Stomach (tissue), 9 donors: Measurements from ENCODE around the gene PCGF2. TPM values are rescaled to one million over a fixed set of nuclear protein-coding genes. Genes with fewer than 3 reads are reported as not detected.
A peak's percentile ranks its signal among the peaks of the same experiment; 100 is the strongest.

Source experiments
- DNase-seq, 2 donors: peaks; one replicate each; pipeline versions ENCODE4 v3.0.0 to v3.0.0-alpha.2; 2013 to 2019
- H3K27ac ChIP-seq, 5 donors: fragments of 200-600 bp in 4 of 5; sonication (generic) in 4 of 5; one replicate each; pipeline ENCODE4 v1.5.1; 2013 to 2019; ENCODE audit warnings: mild to moderate bottlenecking in 1 of 5, moderate library complexity in 1 of 5
- H3K27me3 ChIP-seq, 3 donors: fragments of 200-600 bp; sonication (generic); one replicate each; pipeline ENCODE4 v1.5.1; 2017 to 2019; ENCODE audit warnings: mixed run types in 1 of 3
- H3K36me3 ChIP-seq, 4 donors: fragments of 200-600 bp; sonication (generic); 1 replicate in 3 of 4; 2 replicates in 1 of 4; pipeline ENCODE4 v1.5.1; 2016 to 2019
- H3K4me1 ChIP-seq, 4 donors: fragments of 200-600 bp; sonication (generic); one replicate each; pipeline ENCODE4 v1.5.1; 2016 to 2019
- H3K4me3 ChIP-seq, 4 donors: fragments of 200-600 bp; sonication (generic) in 3 of 4; one replicate each; pipeline ENCODE4 v1.5.1; 2016 to 2019; ENCODE audit warnings: mild to moderate bottlenecking in 1 of 4
- H3K9me3 ChIP-seq, 4 donors: fragments of 200-600 bp; sonication (generic); one replicate each; pipeline ENCODE4 v1.5.1; 2016 to 2019
- CTCF ChIP-seq, 7 experiments: fragments of 450-650 bp in 4 of 7; fragments of 200-600 bp in 3 of 7; sonication (generic) in 3 of 7; IDR thresholded peaks; one replicate each; pipeline ENCODE4 v1.5.1; 2016 to 2019; ENCODE audit warnings: antibody characterized with exemption in 7 of 7, control low read depth in 2 of 7, mild to moderate bottlenecking in 1 of 7
- EP300 ChIP-seq: sonication (generic); formaldehyde crosslinking; IDR thresholded peaks from one replicate; pipeline ENCODE4 v1.6.1; 2017; ENCODE audit warnings: antibody characterized with exemption
- POLR2A ChIP-seq, 4 donors: fragments of 450-650 bp; IDR thresholded peaks; one replicate each; pipeline ENCODE4 v1.6.1; 2016; ENCODE audit warnings: antibody characterized with exemption in 4 of 4, control low read depth in 2 of 4, mild to moderate bottlenecking in 1 of 4, moderate library complexity in 1 of 4
- POLR2AphosphoS5 ChIP-seq, 3 donors: sonication (generic); formaldehyde crosslinking; IDR thresholded peaks; one replicate each; pipeline ENCODE4 v1.6.1; 2016; ENCODE audit warnings: antibody characterized with exemption in 3 of 3
- whole genome bisulfite sequencing, 5 donors: extraction: QIAGEN DNeasy Blood & Tissue Kit in 3 of 5; methylation state at CpG; one replicate each; pipeline versions ENCODE4 v1.1.5 to v1.1.7; 2013 to 2018; 5-methylcytosine and 5-hydroxymethylcytosine counted together
- intact Hi-C: fragments of 100-400 bp; cut with DNase I; formaldehyde crosslinking; loops from one replicate; pipeline ENCODE4 v1.15.1; 2023; ENCODE audit warnings: low total_unique reads
- polyA plus RNA-seq, 3 donors: library from polyadenylated mRNA; stranded (reverse); fragments of 200-250 nt; gene quantifications; one replicate each; pipeline ENCODE4 v1.2.3, GENCODE V29; 2013
- total RNA-seq, 5 donors: library from RNA; depleted of rRNA; stranded (reverse); fragments of >200 nt; gene quantifications; one replicate each; pipeline versions ENCODE4 v1.1.0 to v1.2.3, GENCODE V29; 2014 to 2016
- donor health status: healthy with polysubstance abuse.
- donor health status: Bipolar disorder and iron deficiency.
- donor health status: healthy.

Gene PCGF2
- total and polyA plus RNA-seq, 8 donors, result 5.8 to 62.8 (median 27.6) TPM

- TF ChIP-seq EP300 (no peak), POLR2AphosphoS5 (IDR thresholded peaks at IDR 0.05) (peak in 1 of 3 donors; percentile 53)
- H3K27ac ChIP-seq, result peak overlapping the region; percentile 90 to 99 (median 97)
- 2 to 6% (median 3%) methylated on average over 6 to 25 of the region's 25 CpGs for WGBS, 5 donors
- H3K36me3 ChIP-seq, result no peaks in the 10 kb centered on the region
- peaks cover 16 to 45% (median 36%) of the 10 kb centered on the region in 4 donors for H3K4me1 ChIP-seq
- intact Hi-C loops, result no loop called here
- peak overlapping the region; percentile 87 to 97 (median 94) for H3K4me3 ChIP-seq
- H3K27me3 ChIP-seq, result no peaks in the 10 kb centered on the region
- H3K9me3 ChIP-seq, result no peaks in the 10 kb centered on the region
- DNase-seq, result peak in 1 of 2 donors; percentile 63
Measured at GRCh38 chr17:38701504-38702165, 46.5 kb downstream of the PCGF2 start.

- intact Hi-C loops, result no loop called here
- 83 to 89% (median 86%) methylated on average over 5 of the region's 5 CpGs for WGBS, 5 donors
- H3K27me3 ChIP-seq, result no peaks in the 10 kb centered on the region
- no peaks in the 10 kb centered on the region for H3K9me3 ChIP-seq
- peaks cover 20 to 38% (median 34%) of the 10 kb centered on the region in 4 donors for H3K4me1 ChIP-seq
- no peak for DNase-seq
- H3K27ac ChIP-seq, result peak overlapping the region in 2 of 5 donors; percentile 27 to 97
- TF ChIP-seq POLR2A (IDR thresholded peaks at IDR 0.05) (no peak), CTCF (IDR thresholded peaks at IDR 0.05) (no peak), POLR2AphosphoS5 (IDR thresholded peaks at IDR 0.05) (no peak), EP300 (no peak)
- no peaks in the 10 kb centered on the region for H3K36me3 ChIP-seq
- no peak overlapping the region for H3K4me3 ChIP-seq
Measured at GRCh38 chr17:38698760-38699159, 49.4 kb downstream of the PCGF2 start.

DNA sequence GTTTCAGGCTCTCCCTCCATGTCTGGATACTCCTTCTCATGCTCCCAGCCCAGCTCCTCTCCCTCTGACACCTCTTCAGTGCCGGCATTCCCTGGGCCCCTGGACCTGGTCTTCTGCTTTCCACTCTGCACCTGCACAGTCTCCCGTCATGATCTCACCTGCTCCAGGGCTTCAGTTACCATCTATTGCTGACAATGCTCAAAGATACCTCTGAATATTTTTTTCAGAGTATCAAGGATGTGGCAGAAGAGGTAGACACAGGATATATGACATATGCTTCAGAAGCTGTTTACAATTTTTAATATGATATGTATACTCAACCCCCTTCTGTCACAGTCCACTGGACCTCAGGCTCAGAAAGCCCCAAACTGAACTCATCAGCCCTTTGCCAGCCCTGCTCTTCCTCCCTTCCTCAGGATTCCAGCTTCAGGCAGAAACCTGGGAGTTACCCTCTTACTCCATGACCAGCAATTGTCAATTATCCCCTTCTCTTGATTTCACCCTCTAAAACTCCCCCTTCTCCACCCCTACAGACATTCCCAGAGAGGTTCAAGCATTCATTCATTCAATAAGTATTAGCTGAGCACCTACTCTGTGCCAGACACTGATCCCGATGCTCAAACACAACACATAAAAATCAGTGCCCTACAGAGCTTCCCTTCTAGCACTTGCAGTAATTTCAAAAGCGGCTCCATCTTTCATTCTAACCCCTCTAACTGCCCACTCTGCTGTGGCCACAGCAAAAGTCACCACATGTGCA, 50.9 kb downstream of the PCGF2 start:
- Histone ChIP-seq H3K9me3 (no peaks in the 10 kb centered on the region), H3K27me3 (no peaks in the 10 kb centered on the region), H3K27ac (no peak overlapping the region), H3K36me3 (no peaks in the 10 kb centered on the region), H3K4me3 (no peak overlapping the region), H3K4me1 (peaks cover 19 to 31% (median 27%) of the 10 kb centered on the region in 4 donors)
- no peak for TF ChIP-seq POLR2A (IDR thresholded peaks at IDR 0.05)
- TF ChIP-seq CTCF (IDR thresholded peaks at IDR 0.05), result no peak
- TF ChIP-seq EP300, result no peak
- TF ChIP-seq POLR2AphosphoS5 (IDR thresholded peaks at IDR 0.05), result no peak
- 76 to 86% (median 78%) methylated on average over 4 of the region's 4 CpGs for WGBS, 5 donors
- intact Hi-C loops, result no loop called here
- DNase-seq, result no peak

DNA sequence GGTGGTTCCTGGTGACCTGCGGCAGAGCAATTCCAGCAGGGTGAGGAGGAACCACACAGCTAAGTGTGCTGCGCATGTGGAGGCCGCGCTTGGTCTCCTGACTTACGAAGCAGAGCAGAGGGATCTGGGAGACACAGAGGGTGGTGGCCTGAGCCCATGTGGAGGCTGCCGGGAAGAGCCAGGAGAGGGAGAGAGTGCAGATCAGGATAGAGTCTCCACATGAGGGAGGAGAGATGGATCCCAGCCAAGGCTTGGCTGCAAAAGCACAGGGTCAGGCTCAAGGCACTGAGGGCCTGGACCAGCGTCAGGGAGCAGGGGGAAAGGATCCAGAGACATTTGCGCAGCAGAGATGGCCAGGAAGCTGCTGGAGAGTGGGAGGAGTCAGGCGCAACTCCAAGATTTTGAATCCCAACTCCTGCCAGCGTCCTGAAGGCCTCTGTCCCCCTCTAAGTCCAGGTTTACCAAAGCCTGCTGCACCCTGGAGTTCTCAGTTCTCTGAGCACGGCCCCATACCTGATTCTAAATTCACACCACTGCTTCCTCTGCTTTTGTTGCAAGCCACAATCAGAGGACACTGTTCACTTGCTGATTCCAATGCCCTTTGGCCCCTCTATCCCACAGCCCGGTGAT, 54.3 kb downstream of the PCGF2 start:
- no peaks in the 10 kb centered on the region for H3K27me3 ChIP-seq
- peak overlapping the region in 4 of 5 donors; percentile 45 to 84 (median 74) for H3K27ac ChIP-seq
- WGBS, 5 donors, result 27 to 52% (median 47%) methylated on average over 12 of the region's 12 CpGs
- H3K36me3 ChIP-seq, result no peaks in the 10 kb centered on the region
- H3K4me3 ChIP-seq, result no peak overlapping the region
- DNase-seq, result peak; percentile 71 to 94
- TF ChIP-seq POLR2AphosphoS5 (IDR thresholded peaks at IDR 0.05), result peak; percentile 33 to 75 (median 51)
- TF ChIP-seq CTCF (IDR thresholded peaks at IDR 0.05), result no peak
- peaks cover 10 to 16% (median 14%) of the 10 kb centered on the region in 4 donors for H3K4me1 ChIP-seq
- H3K9me3 ChIP-seq, result no peaks in the 10 kb centered on the region
- intact Hi-C loops, result no loop called here
